Glutamatergic neuron (in vitro differentiated cells): ENCODE measurements around the gene NET1. TPM values are rescaled to one million over a fixed set of nuclear protein-coding genes. Genes with fewer than 3 reads are reported as not detected.
A peak's percentile ranks its signal among the peaks of the same experiment; 100 is the strongest.

Experiments
- DNase-seq: peaks from one replicate; pipeline ENCODE4 v3.0.0; 2022
- H3K27ac Mint-ChIP-seq: one replicate; pipeline ENCODE4 v1.8.0; 2020; ENCODE audit warnings: mild to moderate bottlenecking, mixed read lengths, inconsistent platforms; ENCODE audit not compliant: unreplicated experiment
- H3K27me3 Mint-ChIP-seq: one replicate; pipeline ENCODE4 v1.8.0; 2020; ENCODE audit warnings: mild to moderate bottlenecking, moderate library complexity, mixed read lengths, inconsistent platforms; ENCODE audit not compliant: unreplicated experiment
- H3K36me3 Mint-ChIP-seq: one replicate; pipeline ENCODE4 v1.8.0; 2020; ENCODE audit warnings: mild to moderate bottlenecking, mixed read lengths, inconsistent platforms; ENCODE audit not compliant: unreplicated experiment
- H3K4me1 Mint-ChIP-seq: one replicate; pipeline ENCODE4 v1.8.0; 2020; ENCODE audit warnings: mild to moderate bottlenecking, low read depth, mixed read lengths, inconsistent platforms; ENCODE audit not compliant: unreplicated experiment
- H3K4me3 Mint-ChIP-seq: one replicate; pipeline ENCODE4 v1.8.0; 2020; ENCODE audit warnings: mild to moderate bottlenecking, mixed read lengths, inconsistent platforms; ENCODE audit not compliant: unreplicated experiment
- H3K9me3 Mint-ChIP-seq: one replicate; pipeline ENCODE4 v1.8.0; 2020; ENCODE audit warnings: mild to moderate bottlenecking, moderate library complexity, mixed read lengths, inconsistent platforms; ENCODE audit not compliant: unreplicated experiment
- total RNA-seq: library from RNA; stranded (reverse); fragmentation: NEBNext Ultra II Directional; extraction: Animal tissue kit (Norgen Biotek cat#: 25700); gene quantifications from one replicate; pipeline ENCODE4 v1.2.1, GENCODE V29; 2021; ENCODE audit not compliant: unreplicated experiment
- TF ChIP-seq, protein P1 (sequence below): fragments of 200-600 bp; sonication (generic); IDR thresholded peaks from one replicate; pipeline ENCODE4 v1.5.0; 2021; ENCODE audit not compliant: partially characterized antibody, unreplicated experiment

NET1 gene
- total RNA-seq, 1 donor from 2014 or later, result 63.8 TPM

DNA sequence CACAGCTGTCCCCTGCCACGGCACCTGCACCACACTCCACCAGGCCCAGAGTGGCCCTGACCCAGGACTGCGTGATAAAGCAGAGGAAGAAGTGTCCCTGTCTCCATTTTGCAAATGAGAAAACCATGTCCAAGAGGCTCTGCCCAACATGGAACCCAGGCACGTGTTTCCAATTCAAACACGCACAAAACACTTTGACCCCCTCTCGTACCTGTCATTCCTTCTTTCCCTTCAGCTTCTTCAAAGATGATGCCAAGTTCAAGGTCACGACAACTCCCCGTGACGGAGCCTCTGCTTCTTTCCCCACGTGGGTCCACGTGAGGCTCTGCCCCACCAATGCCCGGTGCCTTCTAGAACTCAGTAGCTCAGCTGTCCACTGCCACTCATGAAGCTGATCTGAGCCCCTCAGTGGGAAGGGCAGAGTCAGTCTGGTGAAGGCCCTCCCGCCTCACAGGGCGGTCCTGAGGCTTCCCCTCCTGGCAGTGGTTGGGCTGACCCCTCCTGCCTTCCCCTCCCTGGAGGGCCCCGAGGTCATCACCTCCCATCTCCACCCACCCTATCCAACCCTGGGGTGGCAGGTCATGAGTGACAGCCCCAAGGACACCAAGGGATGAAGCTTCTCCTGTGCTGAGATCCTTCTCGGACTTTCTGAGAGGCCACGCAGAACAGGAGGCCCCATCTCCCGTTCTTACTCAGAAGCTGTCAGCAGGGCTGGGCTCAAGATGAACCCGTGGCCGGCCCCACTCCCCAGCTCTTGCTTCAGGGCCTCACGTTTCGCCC lies 68.0 kb downstream of the NET1 start:
- Mint-ChIP-seq H3K4me1 (peaks cover 2% of the 10 kb centered on the region), H3K4me3 (no peak overlapping the region), H3K36me3 (no peaks in the 10 kb centered on the region), H3K9me3 (peaks cover 2% of the 10 kb centered on the region), H3K27ac (no peak overlapping the region), H3K27me3 (peaks cover 5% of the 10 kb centered on the region)
- TF ChIP-seq, protein P1, sequence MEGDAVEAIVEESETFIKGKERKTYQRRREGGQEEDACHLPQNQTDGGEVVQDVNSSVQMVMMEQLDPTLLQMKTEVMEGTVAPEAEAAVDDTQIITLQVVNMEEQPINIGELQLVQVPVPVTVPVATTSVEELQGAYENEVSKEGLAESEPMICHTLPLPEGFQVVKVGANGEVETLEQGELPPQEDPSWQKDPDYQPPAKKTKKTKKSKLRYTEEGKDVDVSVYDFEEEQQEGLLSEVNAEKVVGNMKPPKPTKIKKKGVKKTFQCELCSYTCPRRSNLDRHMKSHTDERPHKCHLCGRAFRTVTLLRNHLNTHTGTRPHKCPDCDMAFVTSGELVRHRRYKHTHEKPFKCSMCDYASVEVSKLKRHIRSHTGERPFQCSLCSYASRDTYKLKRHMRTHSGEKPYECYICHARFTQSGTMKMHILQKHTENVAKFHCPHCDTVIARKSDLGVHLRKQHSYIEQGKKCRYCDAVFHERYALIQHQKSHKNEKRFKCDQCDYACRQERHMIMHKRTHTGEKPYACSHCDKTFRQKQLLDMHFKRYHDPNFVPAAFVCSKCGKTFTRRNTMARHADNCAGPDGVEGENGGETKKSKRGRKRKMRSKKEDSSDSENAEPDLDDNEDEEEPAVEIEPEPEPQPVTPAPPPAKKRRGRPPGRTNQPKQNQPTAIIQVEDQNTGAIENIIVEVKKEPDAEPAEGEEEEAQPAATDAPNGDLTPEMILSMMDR, result no peak
- no peak for DNase-seq

DNA sequence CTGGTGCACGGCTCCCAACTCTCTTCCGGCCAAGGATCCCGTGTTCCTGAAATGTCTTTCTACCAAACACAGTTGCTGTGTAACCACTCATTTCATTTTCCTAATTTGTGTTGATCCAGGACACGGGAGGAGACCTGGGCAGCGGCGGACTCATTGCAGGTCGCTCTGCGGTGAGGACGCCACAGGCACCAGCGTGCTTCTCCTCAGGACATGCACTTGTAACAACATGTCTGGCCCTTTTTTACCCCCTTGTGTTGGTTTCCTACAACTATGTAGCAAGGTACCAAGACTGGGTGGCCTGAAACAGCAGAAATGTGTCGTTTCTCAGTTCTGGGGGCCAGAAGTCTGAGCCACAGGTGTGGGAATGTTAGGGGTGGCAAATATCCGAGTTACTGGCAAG lies 68.8 kb downstream of the NET1 start:
- Mint-ChIP-seq H3K27ac (no peak overlapping the region), H3K36me3 (no peaks in the 10 kb centered on the region), H3K4me3 (no peak overlapping the region), H3K27me3 (peaks cover 5% of the 10 kb centered on the region), H3K4me1 (peaks cover 6% of the 10 kb centered on the region), H3K9me3 (peaks cover 2% of the 10 kb centered on the region)
- TF ChIP-seq, protein P1, result no peak
- DNase-seq, result no peak

DNA sequence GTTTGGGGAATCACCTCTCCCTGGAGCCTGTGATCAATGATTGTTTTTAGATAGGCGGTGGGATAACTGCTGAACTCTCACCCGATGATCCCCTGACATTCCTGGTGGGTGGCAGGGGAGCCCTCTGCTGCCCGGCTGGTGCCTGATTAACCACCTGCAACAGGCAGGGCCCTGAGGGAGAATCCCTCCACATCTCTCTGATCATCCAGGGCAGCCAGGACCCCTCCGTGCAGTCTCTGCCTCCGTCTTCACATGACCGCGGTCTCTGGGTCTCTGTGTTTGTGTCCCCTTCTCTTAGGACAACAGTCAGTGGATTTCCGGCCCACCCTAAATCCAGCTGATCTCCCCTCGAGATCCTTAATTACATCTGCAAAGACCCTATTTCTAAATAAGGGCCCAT lies 69.7 kb downstream of the NET1 start:
- DNase-seq, result no peak
- H3K36me3 Mint-ChIP-seq, result no peaks in the 10 kb centered on the region
- peak overlapping the region; percentile 33 for H3K27ac Mint-ChIP-seq
- TF ChIP-seq, protein P1, result no peak
- H3K9me3 Mint-ChIP-seq, result peaks cover 3% of the 10 kb centered on the region
- peaks cover 11% of the 10 kb centered on the region for H3K4me1 Mint-ChIP-seq
- peaks cover 6% of the 10 kb centered on the region for H3K27me3 Mint-ChIP-seq
- no peak overlapping the region for H3K4me3 Mint-ChIP-seq

DNA sequence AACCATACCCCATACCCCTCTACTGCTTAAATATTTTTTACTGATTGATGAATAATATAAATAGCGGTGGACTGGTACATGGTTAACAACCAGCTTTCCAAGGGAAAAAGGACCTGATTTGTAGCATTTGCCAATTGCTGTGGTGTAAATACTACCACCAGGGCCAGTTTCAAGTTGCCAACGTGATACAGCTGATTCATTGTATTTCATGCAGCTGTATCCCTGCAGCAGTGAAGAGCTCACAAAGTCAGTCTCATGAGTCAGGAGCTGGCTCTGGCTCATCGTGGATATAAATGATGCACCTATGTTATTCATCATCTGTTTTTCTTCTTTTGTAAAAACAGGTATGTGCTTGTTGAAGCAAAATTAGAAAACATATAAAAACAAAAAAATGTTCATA lies 71.8 kb downstream of the NET1 start:
- peaks cover 13% of the 10 kb centered on the region for H3K4me1 Mint-ChIP-seq
- H3K36me3 Mint-ChIP-seq, result no peaks in the 10 kb centered on the region
- peaks cover 4% of the 10 kb centered on the region for H3K9me3 Mint-ChIP-seq
- DNase-seq, result no peak
- H3K27me3 Mint-ChIP-seq, result peaks cover 6% of the 10 kb centered on the region
- TF ChIP-seq, protein P1, result no peak
- H3K27ac Mint-ChIP-seq, result no peak overlapping the region
- H3K4me3 Mint-ChIP-seq, result no peak overlapping the region

DNA sequence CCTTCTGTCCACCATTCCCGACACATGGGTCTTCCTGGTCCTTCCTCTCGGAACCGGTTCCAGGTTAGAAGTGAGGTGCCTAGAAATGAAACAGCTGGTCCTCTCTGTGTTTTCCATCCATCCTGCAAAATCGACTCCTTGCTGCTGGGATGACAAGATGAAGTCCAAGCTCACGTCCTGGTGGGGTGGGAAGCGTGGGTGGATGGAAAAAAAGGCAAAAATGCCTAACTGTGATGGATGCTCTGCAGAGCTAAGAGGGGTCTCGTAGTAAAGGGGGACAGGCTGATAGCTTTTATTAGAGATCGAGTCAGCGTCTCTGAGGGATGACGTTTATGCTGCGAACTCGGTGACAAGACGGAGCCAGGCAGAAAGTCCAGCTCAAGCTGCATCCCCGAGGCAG lies 72.9 kb downstream of the NET1 start:
- peaks cover 6% of the 10 kb centered on the region for H3K27me3 Mint-ChIP-seq

More for the DNA sequence above, 72.9 kb downstream of the NET1 start:
- Mint-ChIP-seq H3K36me3 (no peaks in the 10 kb centered on the region), H3K27ac (no peak overlapping the region), H3K9me3 (peaks cover 3% of the 10 kb centered on the region), H3K4me1 (peaks cover 13% of the 10 kb centered on the region), H3K4me3 (no peak overlapping the region)
- TF ChIP-seq, protein P1, result no peak
- DNase-seq, result no peak
